HG03103 (cell line): Measurements from ENCODE around the gene ADSL.
A peak's percentile ranks its signal among the peaks of the same experiment; 100 is the strongest.
"Not testable (repeated sequence)": the region's sequence is repeated elsewhere in the genome, so short reads cannot be mapped to it uniquely, and the experiment has no call there.

ENCODE experiments used
- ATAC-seq: cut with Tn5 transposase; IDR thresholded peaks from one replicate; pipeline ENCODE4 v1.9.1; 2021; ENCODE audit warnings: low read depth; ENCODE audit not compliant: unreplicated experiment

The ADSL gene

DNA sequence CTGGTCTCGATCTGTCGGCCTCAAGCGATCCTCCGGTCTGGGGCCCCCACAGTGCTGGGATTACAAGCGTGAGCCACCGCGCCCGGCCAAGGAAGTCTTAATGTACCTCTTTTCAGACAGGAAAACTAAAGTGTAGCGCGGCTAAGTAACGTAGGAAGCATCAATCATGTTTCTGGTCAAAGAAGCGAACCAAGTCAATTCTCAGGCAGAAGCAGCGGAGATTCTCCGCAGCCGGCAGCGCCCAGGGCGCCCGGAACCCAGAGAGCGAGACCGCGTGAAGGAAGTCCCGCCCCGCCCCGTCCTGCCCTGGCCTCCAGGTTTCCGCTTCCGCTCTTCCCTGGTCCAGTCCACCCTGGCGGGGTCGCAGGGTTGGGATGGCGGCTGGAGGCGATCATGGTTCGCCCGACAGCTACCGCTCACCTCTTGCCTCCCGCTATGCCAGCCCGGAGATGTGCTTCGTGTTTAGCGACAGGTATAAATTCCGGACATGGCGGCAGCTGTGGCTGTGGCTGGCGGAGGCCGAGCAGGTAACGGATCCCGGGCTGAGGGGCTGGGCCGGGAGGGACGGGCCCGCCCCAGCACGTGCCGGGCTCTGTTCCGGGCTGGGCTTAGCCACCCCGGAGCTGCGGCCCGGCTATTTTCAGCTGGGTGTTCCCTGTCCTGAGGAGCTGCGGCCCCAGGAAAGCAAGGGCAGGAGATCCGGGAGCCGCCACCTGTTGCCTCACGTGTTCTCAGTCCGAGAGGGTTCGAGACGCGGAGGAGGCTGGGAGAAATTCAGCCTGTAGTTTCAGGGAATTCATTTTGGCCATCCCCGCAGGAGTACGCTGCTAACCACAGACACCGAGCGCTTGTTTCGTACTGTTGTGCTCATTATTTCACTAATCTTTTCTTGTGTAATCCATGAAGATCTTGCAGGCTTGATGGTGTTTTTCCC, at the start of gene ADSL:
ADSL (plus strand) TSS at position 316 of the 934 bp plus-strand sequence; CDS start at position 375, 59 bp downstream.
- ATAC-seq, result peak; percentile 73

DNA sequence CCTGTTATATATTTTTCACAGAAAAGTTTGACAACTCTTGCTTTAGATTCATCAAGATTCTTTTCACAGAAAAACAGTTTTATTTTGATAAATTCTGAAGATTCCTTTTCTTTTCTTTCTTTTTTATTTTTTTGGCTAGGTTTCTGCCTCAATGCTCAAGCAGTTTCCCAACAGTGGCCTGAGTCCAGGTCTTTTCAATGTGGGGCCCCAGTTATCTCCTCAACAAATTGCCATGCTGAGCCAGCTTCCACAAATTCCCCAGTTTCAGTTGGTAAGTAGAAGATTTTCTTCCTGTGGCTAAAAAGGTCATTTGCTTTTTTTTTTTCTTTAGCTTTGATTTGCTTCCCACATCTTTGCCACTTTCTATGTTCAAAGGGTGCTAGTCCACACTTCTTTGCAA, 46.0 kb upstream of the ADSL start:
- no peak for ATAC-seq

DNA sequence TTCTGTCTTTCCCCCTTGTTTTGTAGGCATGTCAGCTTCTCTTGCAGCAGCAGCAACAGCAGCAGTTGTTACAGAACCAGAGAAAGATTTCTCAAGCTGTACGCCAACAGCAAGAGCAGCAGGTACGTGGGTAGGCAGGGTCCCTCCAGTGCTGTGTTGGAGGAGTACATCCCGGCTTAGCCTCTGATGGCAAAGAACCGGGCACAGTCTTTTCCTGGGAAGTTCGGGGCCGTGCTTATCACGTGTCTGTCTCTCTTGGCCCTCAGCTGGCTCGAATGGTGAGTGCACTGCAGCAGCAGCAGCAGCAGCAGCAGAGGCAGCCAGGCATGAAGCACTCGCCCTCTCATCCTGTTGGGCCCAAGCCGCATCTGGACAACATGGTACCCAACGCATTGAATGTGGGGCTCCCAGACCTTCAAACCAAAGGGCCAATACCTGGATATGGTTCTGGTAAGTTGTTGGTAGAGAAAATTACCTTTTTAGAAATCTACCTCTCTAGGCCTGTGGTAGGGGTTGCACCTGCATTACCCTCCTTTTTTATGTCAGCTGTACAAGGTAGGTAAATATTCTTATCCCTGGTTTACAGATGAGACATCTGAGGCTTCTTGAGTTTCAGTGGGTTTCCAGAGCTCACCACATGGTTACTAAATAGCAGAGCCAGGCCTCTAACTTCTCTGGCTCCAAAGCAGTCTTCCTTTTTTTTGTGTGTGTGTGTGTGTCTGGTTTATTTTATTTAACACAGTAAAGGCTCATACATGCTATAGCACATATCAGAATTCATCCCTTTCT, 45.2 kb upstream of the ADSL start:
- ATAC-seq, result no peak

DNA sequence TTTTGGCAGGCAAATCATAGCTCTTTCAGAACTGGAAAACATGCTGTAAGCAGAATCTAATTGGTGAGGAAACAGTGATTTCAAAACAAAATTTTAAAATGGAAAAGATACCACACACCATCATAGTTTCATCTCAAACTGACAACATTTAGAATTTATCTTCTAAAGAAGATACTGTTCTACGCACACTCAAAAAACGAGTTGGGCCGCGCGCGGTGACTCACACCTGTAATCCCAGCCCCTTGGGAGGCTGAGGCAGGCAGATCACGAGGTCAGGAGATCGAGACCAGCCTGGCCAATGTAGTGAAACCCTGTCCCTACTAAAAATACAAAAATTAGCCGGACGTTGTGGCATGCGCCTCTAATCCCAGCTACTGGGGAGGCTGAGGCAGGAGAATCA, 44.2 kb upstream of the ADSL start:
- ATAC-seq, result no peak

DNA sequence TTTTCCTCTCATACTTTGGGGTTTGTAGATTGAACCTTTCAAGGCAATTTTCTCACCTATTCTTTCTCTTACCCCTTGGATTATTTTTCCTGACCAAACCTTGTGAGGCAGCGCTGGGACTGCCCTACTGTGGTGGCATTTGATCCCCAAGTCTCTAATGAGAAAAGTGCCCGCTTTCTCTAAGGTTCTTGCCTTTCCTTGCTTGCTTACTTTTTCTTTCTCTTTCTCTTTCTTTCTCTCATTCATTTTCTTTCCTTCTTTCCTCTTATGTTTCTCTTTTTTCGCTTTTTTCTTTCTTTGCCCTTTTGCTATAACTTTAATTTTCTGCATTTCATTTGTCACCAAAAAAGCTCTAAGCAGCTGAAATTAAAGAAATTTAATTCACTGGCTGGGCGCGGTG, 40.7 kb upstream of the ADSL start:
- no peak for ATAC-seq

DNA sequence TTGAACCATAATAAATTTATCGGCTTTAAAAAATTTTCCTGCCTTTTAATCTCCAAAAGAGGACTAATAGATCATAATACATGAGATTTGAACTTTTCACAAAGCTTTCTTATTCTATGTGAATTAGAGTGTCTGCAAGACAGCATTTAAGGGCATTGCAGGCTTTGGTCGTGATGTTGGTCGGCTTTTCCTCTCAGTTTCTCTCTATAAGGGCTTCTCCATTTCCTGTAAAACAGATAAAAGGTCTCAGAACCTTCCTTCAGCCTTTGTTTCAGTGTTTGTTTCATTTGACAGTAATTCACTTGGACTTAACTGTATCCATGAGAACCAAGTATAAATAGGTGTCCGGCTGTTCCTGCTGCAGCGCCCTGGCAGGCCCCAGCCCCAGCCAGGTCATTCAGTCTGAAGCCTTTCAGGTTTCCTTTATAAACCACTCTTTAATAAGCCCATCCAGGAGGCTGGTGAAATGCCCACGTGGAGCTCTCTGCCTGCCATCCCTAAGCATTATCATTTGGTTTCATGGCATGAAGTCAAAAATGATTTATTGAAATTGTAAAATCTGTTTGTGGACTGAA, 37.2 kb upstream of the ADSL start:
- no peak for ATAC-seq

DNA sequence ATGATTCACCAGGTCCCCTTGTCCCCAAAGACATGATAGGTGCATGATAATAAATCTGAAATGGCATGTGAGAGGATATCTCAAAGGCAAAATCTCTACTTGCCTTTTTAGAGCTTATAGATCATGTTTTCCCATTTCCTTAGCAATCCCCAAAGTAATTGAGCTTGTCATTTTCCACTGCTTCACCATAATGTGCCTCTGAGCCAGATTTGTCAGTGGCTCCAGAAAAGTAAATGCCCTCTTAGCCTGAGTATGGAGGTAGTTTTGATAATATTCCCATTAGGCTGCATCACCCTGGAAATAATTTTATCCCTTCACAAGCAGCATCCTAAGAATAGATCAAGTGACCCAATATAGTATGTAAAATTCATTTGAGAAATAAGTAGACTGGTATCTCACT, 36.7 kb upstream of the ADSL start:
- no peak for ATAC-seq

DNA sequence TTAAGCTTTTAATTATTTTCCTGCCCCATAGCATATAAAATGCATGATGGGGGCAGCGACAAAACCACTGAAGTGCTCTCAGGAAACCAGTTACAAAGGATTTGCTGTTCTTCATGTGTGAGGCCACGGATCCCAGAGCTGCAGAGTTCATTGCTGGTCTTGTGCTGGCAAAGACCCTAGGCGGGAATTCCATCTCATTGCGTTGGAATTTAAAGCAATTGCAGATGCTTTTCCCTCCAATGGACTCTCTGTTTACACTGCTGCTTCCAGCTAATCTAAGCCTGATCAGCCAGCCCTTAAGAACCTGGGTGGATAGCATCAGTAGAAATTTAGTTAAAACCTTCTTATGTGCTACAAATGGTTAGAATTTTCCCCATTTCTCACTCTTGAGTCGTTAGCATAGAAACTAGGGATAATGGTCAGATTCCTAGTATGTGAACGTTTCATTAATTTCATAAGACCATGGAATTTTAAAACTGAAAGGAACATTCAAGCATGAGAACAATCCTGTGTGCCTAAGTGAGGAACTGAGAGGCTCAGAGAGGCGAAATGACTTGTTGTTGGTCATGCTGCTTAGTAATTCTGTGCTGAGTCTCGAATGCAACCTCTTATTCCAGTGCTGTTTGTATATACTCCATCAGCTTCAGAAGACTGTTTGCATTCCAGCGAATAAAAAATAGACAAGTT, 36.1 kb upstream of the ADSL start:
- no peak for ATAC-seq

DNA sequence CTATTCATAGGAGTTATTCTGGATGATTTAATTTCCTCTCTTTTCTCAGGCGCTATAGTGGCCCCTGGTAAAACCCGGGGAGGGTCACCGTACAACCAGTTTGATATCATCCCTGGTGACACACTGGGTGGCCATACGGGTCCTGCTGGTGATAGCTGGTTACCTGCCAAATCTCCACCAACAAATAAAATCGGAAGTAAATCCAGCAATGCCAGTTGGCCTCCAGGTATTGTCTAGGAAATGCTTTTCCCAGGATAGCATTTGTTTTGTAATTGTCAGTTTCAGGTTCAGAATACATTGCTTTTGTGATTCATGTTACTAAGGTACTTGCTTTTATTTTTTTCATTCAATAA, 35.6 kb upstream of the ADSL start:
- no peak for ATAC-seq

DNA sequence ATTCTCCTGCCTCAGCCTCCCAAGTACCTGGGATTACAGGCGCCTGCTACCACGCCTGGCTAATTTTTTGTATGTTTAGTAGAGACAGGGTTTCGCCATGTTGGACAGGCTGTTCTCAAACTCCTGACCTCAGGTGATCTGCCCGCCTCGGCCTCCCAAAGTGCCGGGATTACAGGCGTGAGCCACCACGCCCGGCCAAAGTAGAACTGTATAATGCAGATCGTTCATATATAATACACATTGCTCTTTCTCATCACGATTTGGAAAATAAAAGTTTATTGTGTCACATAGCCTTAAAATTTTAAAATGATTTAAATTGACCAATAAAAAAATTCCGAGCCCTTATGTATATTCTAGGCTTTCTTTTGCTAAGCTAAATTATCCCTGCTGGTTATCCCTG, 34.7 kb upstream of the ADSL start:
- not testable (repeated sequence) for ATAC-seq

DNA sequence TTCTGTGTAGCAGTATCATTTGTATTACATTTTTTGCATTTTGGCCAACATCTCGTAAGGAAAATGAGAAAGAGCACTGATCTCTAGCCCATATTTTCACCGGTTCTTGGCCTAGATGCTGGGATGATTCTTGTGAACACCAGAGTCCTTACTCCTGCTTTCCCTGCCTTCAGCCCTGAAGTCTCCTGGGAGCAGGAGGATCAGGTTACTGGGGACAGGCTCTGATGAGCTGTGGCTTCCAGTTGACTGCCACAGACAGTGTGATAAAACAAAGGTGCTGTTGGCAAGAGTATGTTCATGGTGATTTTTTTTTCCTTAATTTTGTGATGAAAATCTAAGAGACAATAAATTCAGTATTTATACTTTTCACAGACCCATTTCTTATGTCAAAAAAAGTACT, 34.2 kb upstream of the ADSL start:
- no peak for ATAC-seq

DNA sequence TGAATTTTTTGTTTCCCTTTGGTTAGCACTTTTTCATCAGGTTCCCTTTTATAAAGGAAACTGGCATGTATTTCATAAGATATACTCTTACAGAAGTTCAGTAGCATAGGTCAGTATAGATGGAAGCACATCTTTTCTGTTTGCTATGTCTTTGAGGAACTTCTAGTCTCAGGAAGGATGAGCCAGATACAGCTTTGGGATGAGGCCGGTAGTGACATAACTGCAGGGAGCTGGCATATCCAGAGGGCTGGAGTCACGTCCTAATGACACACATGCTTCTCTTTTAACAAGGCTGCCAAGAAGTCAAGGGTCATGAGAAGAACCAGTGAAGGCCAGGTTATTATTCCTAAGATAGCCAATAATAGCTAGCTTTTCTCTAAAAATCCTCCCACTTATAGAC, 33.3 kb upstream of the ADSL start:
- no peak for ATAC-seq

DNA sequence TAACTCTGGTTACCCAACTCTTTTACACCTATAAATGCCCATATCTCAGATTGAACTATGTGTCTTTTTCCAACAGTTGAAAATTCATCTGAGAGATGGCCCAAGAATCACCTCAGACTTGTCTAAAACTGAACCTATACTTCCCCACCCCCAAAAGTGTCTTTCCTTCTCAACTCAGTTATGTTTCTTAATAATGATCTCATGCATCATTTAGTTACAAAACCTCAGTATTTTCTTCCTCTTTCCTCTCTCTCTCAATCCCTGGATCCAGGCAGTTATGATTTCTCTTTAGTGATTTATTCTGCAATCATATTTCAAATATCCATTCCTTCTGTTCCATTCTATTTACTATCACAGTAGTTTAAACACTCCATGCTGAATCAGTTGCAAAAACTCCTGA, 32.3 kb upstream of the ADSL start:
- ATAC-seq, result no peak

DNA sequence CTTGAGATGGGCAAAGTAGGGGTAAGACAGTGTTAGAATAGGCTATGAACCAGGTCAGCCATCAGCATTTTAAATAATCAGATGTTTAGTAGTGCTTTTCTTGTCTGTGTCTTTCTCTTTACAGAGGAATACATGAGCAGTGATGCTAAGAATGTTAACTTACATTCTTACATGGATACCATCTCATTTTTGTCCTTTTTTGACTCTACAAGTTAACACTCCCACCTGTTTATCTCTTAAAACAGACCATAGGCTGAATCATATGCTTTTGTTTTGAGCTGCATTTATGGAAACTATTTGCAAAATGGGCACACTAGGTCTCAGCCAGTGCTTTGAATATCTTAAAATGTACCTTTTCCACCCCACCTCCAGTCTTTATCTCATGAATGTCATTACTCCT, 25.6 kb upstream of the ADSL start:
- ATAC-seq, result no peak

DNA sequence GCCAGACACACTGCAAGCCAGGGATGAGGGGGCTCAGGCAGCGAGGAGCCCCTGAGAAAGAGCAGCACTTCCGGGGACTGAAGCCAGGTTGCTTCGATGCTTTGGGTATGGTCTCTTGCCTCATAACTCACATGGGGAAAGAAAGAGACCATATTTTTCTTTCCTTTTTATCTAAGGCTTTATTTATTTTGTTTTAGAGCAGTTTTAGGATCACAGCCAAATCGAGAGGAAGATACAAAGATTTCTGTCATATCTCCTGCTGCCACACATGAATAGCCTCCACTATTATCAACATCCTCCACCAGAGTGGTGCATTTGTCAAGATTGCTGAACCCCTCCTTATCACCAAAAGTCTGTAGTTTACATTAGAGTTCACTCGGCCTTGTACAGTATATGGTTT, 24.3 kb upstream of the ADSL start:
- ATAC-seq, result no peak

DNA sequence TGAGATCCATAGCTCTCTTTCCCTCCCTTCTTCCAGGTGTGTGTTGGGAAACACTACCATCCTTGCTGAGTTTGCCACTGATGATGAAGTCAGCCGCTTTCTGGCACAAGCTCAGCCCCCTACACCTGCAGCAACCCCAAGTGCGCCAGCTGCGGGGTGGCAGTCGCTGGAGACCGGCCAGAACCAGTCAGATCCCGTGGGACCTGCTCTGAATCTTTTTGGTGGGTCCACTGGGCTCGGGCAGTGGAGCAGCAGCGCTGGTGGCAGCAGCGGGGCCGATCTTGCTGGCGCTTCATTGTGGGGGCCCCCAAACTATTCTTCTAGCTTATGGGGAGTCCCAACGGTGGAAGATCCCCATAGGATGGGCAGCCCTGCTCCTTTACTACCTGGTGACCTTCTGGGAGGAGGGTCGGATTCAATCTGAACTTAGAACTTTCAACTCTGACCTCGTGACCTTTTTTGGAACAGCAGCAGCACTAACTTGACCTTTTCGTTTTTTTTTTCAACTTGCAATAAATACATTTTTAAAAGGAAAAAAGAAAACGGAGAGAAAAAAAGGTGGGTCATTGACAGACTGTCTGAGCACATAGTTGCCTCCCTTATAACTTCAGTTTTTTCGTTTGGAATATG, 23.4 kb upstream of the ADSL start:
- no peak for ATAC-seq

DNA sequence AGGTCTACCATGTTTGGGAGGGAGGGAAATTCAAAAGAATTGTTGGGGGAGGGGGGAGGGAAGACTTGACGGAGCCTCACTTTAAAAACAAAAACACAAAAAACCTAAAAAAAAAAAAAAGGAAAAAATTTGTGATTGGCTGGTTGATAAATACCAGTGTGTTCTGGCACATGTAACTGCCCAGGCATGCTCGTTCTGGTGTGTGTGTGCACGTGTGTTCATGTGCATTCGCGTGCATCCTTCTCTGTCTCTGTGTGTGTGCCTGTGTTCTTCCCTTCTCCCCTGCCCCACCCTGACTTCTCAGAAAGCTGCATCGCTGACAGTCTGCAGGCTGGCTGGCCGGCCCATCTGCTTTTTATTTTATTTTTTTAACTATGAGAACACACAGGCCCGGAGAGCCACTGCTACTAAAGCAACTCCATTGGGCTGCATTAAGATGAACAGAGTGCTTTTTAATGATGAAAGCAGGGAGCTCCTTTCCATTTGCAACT, 22.6 kb upstream of the ADSL start:
- no peak for ATAC-seq

DNA sequence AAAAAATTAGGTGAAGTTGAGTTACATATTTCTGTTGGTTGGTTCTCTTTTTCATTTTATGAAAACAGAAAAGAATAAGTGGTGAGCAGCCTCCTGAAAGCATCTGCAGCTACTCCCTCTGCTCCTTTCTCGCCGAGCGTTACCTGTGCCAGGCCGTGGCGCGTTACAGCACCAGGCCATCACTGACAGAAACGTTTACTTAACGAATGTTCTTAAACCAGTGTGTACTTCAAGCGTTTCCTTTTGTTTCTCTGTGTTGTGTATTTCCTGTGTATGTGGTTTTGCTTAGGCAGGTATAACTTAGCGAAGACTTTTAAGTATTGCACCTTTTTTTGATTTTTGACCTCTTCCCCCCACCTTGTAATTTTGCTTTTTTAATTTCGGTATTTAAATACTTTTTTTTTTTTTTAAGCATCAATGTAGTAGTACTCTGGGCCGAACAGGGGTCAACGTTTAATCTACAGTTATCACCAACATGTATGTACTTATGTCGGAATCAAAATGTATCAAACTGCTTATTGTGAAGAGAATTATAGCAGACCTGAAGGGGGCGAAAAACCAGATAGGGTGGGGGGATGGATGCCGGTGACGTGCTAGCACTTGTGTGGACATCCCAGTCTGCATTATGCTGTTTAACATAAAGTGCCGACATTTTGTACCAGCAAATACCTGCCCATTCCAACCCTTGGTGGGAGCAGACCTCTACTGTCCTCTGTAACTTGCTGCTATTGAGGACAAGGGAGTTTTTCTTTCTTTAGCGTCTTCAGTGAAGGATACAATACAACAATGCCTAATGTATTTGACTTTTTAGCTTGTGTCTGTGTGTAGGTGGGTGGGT, 21.6 kb upstream of the ADSL start:
- ATAC-seq, result no peak

DNA sequence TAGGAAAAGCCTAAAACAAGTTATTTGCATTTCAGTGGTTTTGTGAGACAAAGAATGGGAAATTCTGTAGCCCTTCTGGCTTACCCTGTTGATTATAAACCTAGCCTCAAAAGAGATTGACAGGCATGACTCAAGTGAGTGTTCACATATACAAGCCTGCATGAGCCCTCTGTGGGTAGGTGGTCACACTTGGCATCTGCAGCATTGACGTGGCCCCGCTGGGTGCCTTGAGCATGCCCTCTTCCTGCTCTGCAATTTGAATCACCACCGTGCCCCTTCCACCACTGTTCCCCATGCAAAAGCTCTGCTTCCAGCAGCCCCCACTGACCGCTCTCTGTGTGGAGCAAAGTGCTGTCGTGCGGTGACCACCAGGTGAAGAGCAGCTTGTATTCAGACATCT, 21.0 kb upstream of the ADSL start:
- no peak for ATAC-seq
